Epithelial cell of proximal tubule (primary cell): ENCODE measurements around the gene MRPL38. TPM values are rescaled to one million over a fixed set of nuclear protein-coding genes. Genes with fewer than 3 reads are reported as not detected.

Source experiments
- DNase-seq: peaks from one replicate; pipeline ENCODE4 v3.0.0-alpha.2; 2011; ENCODE audit warnings: low read depth
- H3K4me3 ChIP-seq: 2 replicates; pipeline ENCODE4 v1.5.1; 2011; ENCODE audit warnings: low read depth, mild to moderate bottlenecking, low read length
- total RNA-seq: library from RNA; depleted of rRNA; stranded (reverse); fragments of >200 nt; gene quantifications from 2 replicates; pipeline ENCODE4 v1.2.3, GENCODE V29; 2015
- TF ChIP-seq, protein P1 (sequence below): conservative IDR thresholded peaks from 2 replicates; pipeline ENCODE4 v1.5.1; 2012; ENCODE audit warnings: low read depth, mild to moderate bottlenecking, low read length

Gene MRPL38
- total RNA-seq, 1 donor from 2014 or later: 38.3 TPM

DNA sequence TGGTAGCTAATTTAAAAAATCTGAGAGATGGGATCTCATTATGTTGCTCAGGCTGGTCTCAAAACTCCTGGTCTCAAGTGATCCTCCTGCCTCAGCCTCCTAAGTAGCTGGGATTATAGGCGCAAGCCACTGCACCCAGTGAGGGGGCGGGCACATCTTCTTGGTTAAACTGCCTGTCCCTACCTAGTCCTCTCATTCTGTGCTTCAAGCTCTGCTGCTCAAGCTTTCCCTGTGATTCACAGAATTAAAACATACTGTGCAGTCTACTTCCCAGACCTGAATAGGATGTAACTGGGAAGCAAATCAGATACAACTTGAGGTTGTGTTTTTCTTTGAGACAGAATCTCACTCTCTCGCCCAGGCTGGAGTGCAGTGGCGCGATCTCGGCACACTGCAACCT is 2.3 kb downstream of the MRPL38 start:
- DNase-seq: peak; percentile 70
- TF ChIP-seq, protein P1, sequence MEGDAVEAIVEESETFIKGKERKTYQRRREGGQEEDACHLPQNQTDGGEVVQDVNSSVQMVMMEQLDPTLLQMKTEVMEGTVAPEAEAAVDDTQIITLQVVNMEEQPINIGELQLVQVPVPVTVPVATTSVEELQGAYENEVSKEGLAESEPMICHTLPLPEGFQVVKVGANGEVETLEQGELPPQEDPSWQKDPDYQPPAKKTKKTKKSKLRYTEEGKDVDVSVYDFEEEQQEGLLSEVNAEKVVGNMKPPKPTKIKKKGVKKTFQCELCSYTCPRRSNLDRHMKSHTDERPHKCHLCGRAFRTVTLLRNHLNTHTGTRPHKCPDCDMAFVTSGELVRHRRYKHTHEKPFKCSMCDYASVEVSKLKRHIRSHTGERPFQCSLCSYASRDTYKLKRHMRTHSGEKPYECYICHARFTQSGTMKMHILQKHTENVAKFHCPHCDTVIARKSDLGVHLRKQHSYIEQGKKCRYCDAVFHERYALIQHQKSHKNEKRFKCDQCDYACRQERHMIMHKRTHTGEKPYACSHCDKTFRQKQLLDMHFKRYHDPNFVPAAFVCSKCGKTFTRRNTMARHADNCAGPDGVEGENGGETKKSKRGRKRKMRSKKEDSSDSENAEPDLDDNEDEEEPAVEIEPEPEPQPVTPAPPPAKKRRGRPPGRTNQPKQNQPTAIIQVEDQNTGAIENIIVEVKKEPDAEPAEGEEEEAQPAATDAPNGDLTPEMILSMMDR: no peak

DNA sequence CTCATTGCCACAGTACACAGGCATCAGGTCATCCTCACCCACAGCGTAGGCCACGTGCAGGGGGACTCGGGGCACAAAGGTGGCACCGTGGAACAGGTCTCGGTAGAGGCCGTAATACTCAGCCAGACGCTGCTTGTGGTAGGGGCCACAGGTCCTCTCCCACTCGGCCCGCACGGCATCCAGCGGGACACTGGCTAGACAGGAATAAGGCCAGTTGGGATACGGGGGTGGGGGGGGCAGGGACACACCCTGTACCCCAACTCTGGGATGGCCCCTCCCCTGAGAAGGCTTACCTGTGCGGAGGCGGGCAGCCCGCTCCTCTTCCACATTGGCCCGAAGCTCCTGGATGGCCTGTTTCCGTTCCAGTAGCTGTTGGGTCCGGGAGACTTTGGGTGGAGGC is 3.0 kb downstream of the MRPL38 start:
- TF ChIP-seq, protein P1: no peak
- DNase-seq: no peak
- H3K4me3 ChIP-seq: no peak overlapping the region

More for the DNA sequence above, 2.3 kb downstream of the MRPL38 start:
- H3K4me3 ChIP-seq: no peak overlapping the region

DNA sequence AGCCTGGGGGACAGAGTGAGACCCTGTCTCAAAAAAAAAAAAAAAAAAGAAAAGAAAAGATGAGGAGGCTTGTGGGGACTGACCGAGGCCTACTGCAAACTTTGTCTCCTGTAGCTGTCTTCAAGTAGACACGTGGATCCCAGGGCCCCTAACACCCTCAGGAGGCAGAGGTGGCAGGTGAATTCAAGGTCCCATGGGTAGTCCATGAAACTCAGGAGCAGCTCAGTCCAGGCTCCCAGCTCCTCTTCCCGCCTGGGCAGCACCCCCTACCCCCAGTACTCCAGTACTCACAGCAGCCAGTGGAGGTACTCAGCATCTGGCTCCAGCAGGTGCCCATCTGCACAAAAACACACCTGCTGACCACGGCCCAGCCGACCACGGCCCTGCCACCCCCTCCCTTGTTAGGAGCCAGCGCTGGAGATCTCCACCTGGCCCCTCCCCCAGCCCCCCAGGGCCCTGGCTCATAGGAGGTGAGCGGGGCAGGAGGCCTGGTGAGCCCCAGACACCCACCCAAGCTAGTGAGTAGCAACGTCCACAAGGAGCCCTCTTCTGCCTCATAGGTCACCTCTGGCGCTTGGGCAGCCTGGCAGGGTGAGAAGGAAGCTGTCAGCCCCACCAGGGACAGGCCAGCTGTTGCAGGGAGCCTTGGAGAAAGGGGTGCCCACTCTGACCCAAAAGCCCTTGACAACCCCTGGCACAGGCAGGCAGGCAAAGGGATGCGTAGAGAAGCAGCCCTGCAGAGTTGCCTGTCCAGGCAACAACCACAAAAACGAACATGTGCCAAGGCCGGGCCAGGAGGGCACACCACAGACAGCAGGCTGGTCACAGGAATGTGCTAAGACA is 3.8 kb downstream of the MRPL38 start:
- no peak overlapping the region for H3K4me3 ChIP-seq
- TF ChIP-seq, protein P1: no peak

DNA sequence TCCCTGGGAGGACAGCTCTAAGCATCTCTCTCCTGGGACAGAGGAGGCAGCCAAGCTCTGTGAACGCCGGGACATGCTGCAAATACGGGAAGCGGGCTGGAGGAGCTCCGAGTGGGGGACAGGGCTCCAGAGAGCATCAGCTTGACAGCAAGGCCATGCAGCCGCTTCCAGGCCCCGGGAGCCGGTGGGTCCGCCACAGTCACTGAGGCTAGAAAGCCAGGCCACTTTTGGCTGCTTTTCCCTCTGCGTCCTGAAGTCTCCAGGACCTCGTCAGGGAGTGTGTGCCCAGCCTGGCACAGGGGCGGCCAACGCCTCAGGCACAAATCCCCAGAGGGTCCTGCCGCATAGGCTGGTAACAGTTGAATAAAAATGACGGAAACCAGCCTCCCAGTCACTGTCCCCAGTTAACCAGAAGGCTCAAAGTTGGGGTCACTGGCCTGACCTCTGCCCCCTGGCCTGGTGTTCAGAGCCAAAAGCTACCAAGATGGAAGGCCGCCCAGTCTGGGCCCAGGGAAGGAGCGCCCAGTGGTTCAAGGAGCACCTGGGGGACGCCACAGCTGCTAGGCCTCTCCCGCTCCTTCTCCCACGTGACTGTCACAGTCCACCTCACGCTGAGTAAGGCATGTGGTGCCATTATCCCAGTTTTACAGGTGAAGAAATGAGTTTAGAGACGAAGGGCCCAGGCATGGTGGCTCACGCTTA is 4.8 kb downstream of the MRPL38 start:
- DNase-seq: no peak
- no peak overlapping the region for H3K4me3 ChIP-seq
- TF ChIP-seq, protein P1: no peak

More for the DNA sequence above, 3.8 kb downstream of the MRPL38 start:
- DNase-seq: no peak

DNA sequence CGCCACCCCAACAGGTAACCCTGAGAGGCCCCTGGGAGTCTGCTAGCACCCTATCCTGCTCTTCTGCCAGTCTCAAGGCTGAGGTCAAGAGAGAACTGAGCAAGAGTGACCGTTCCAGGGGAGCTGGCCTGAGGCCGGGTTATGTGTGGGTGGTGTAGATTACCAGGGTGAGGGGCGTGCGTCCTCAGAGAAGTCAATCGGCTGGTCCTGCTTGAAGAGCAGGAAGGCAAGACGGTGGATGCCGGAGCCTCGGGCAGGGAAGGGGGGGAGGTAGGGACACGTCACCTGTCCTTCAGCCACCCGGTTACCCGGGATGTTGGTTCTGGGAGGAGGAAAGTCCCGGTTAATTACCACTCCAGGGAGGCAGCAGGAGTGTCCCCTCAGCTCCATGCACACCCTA is 5.3 kb downstream of the MRPL38 start:
- no peak overlapping the region for H3K4me3 ChIP-seq
- TF ChIP-seq, protein P1: no peak
- DNase-seq: no peak

DNA sequence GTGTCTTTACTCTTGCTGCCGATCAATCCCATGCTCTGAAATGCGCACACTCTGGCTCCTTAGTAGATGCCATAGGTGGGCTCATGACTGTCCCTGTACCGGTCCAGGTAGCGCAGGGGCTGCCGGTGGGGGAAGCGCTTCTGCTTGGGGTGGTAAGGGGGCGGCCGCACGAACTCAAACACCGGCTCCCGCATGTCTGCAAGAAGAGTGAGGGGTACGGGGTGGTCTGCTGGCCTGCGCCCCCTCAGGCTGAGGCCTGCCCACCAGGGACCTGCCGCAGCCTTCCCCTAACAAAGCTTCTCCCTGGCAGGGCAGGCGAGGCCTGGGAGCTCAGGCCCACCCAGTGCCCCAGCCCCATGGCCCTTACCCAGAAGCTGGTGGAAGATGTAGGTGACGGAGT is 5.9 kb downstream of the MRPL38 start:
- TF ChIP-seq, protein P1: no peak

DNA sequence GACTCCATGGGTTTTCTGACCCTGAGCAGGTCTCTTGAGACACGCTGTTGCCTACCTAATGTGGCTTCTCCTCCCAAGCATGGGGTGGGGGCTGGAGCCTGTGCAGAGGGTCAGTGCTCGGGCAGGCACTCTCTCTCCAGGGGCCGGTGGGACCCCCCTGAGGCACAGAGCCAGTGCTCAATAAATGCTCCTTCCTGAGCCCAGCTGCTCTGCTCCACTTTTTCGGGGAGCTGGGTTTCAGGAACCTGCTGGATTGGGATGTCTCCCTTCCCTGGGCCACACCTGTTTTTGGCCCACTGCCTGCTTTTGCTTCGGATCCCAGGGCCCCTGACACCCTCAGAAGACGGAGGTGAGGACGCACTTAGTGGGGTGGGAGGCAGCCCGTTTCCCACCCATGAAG is 6.6 kb downstream of the MRPL38 start:
- no peak overlapping the region for H3K4me3 ChIP-seq
- TF ChIP-seq, protein P1: no peak
- no peak for DNase-seq

More for the DNA sequence above, 5.9 kb downstream of the MRPL38 start:
- DNase-seq: no peak
- no peak overlapping the region for H3K4me3 ChIP-seq
